SH-SY5Y (cell line): ENCODE measurements around the gene OSBPL3.

Experiments used
- GATA2 ChIP-seq: IDR thresholded peaks from 2 replicates; pipeline ENCODE4 v1.6.1; 2011; ENCODE audit warnings: mild to moderate bottlenecking, low read depth, low read length
- GATA3 ChIP-seq: IDR thresholded peaks from 2 replicates; pipeline ENCODE4 v1.6.1; 2011; ENCODE audit warnings: low read depth, mild to moderate bottlenecking, low read length, moderate library complexity

GRCh38 chr7:24939416-24939815 is 40.6 kb downstream of the OSBPL3 start:
- TF ChIP-seq GATA2, result no peak
- no peak for TF ChIP-seq GATA3
